SK-N-SH (cell line): ENCODE results near the gene APOO. TPM values are rescaled to one million over a fixed set of nuclear protein-coding genes. Genes with fewer than 3 reads are reported as not detected.

Experiments
- CTCF ChIA-PET: fragments of 300-600, 350-600 bp; formaldehyde crosslinking; extraction: SDS; loops from one replicate; lab custom pipeline; 2021; lab: Yijun Ruan, JAX
- POLR2A ChIA-PET: fragments of 350-600 bp; sonication (Branson Sonifier 250); formaldehyde crosslinking; extraction: SDS; loops from one replicate; lab custom pipeline; 2020; ENCODE audit warnings: antibody characterized with exemption, inconsistent platforms; lab: Yijun Ruan, JAX
- DNase-seq: peaks from one replicate; pipeline ENCODE4 v3.0.0; 2012
- H2AFZ ChIP-seq: fragments of 200-600 bp; sonication (generic); 2 replicates; pipeline ENCODE4 v1.8.1; 2016; ENCODE audit warnings: antibody characterized with exemption, mild to moderate bottlenecking, low read depth
- H3F3A ChIP-seq: fragments of 200-600 bp; sonication (generic); replicated peaks from 2 replicates; pipeline ENCODE3; 2016; ENCODE audit warnings: antibody characterized with exemption, mild to moderate bottlenecking; ENCODE audit not compliant: insufficient read depth
- H3K27ac ChIP-seq, 2 experiments: fragments of 200-500 bp in 1 of 2; fragments of 200-600 bp in 1 of 2; sonication (Bioruptor generic) in 1 of 2; sonication (generic), shearing (Covaris generic) in 1 of 2; 2 replicates each; pipeline versions ENCODE4 v1.5.1 to v1.6.1; 2014 to 2016; ENCODE audit warnings: low read depth in 2 of 2, inconsistent platforms in 1 of 2, low read length in 1 of 2, mild to moderate bottlenecking in 1 of 2, mixed read lengths in 1 of 2
- H3K27me3 ChIP-seq: fragments of 200-600 bp; sonication (generic), shearing (Covaris generic); 2 replicates; pipeline ENCODE4 v1.6.1; 2016; ENCODE audit warnings: mixed run types; ENCODE audit not compliant: insufficient read depth
- H3K36me3 ChIP-seq, 2 experiments: fragments of 200-500 bp in 1 of 2; fragments of 200-600 bp in 1 of 2; sonication (Bioruptor generic) in 1 of 2; sonication (generic) in 1 of 2; replicated peaks in 1 of 2; 2 replicates each; pipeline versions ENCODE3 to v1.5.1; 2014 to 2016; ENCODE audit warnings: low read length in 1 of 2, mild to moderate bottlenecking in 1 of 2; ENCODE audit not compliant: insufficient read depth in 2 of 2, control insufficient read depth in 1 of 2
- H3K4me1 ChIP-seq, 2 experiments: fragments of 200-500 bp in 1 of 2; fragments of 200-600 bp in 1 of 2; sonication (Bioruptor generic) in 1 of 2; sonication (generic), shearing (Covaris generic) in 1 of 2; 2 replicates each; pipeline versions ENCODE4 v1.5.1 to v1.6.1; 2014 to 2016; ENCODE audit warnings: low read depth in 1 of 2, low read length in 1 of 2, mixed run types in 1 of 2; ENCODE audit not compliant: insufficient read depth in 2 of 2, control insufficient read depth in 1 of 2
- H3K4me2 ChIP-seq: fragments of 200-600 bp; sonication (generic), shearing (Covaris generic); 2 replicates; pipeline ENCODE4 v1.6.1; 2017; ENCODE audit warnings: mixed run types
- H3K4me3 ChIP-seq, 2 experiments: fragments of 200-500 bp in 1 of 2; fragments of 200-600 bp in 1 of 2; sonication (Bioruptor generic) in 1 of 2; sonication (generic), shearing (Covaris generic) in 1 of 2; 2 replicates each; pipeline versions ENCODE4 v1.5.1 to v1.8.1; 2014 to 2016; ENCODE audit warnings: low read depth in 2 of 2, inconsistent platforms in 1 of 2, low read length in 1 of 2, mild to moderate bottlenecking in 1 of 2, mixed read lengths in 1 of 2, moderate library complexity in 1 of 2
- H3K79me2 ChIP-seq: fragments of 200-600 bp; sonication (generic); 2 replicates; pipeline ENCODE4 v1.8.1; 2017; ENCODE audit warnings: mild to moderate bottlenecking; ENCODE audit not compliant: insufficient read depth
- H3K9ac ChIP-seq: fragments of 200-600 bp; sonication (generic); 2 replicates; pipeline ENCODE4 v1.6.1; 2017; ENCODE audit warnings: mixed run types
- H3K9me2 ChIP-seq: fragments of 200-600 bp; sonication (generic); 2 replicates; pipeline ENCODE4 v1.6.1; 2017; ENCODE audit warnings: mixed run types
- H3K9me3 ChIP-seq: fragments of 200-600 bp; sonication (generic); 2 replicates; pipeline ENCODE4 v1.6.1; 2017; ENCODE audit warnings: mixed run types, mild to moderate bottlenecking, moderate library complexity
- H4K20me1 ChIP-seq: fragments of 200-600 bp; sonication (generic); 2 replicates; pipeline ENCODE4 v1.6.1; 2017; ENCODE audit warnings: mild to moderate bottlenecking, mixed run types; ENCODE audit not compliant: insufficient read depth
- CTCF ChIP-seq: fragments of 200-600 bp; sonication (generic); IDR thresholded peaks from 2 replicates; pipeline ENCODE4 v1.6.1; 2017; ENCODE audit warnings: antibody characterized with exemption, mild to moderate bottlenecking, moderate library complexity
- EP300 ChIP-seq, 2 experiments: IDR thresholded peaks; 2 replicates each; pipeline versions ENCODE4 v1.4.0 to v1.6.1; 2012; ENCODE audit warnings: borderline replicate concordance in 1 of 2, low read depth in 1 of 2, low read length in 1 of 2
- FOSL2 ChIP-seq: IDR thresholded peaks from 2 replicates; pipeline ENCODE4 v1.4.0; 2012; ENCODE audit warnings: low read depth, mild to moderate bottlenecking, moderate library complexity, borderline replicate concordance
- FOXJ3 ChIP-seq: sonication (generic); formaldehyde crosslinking; IDR thresholded peaks from 2 replicates; pipeline ENCODE4 v1.5.1; 2020; ENCODE audit warnings: mild to moderate bottlenecking, missing genetic modification reagents
- FOXM1 ChIP-seq: IDR thresholded peaks from 2 replicates; pipeline ENCODE4 v1.4.0; 2012; ENCODE audit warnings: low read depth, mild to moderate bottlenecking
- GABPA ChIP-seq: IDR thresholded peaks from 2 replicates; pipeline ENCODE4 v1.4.0; 2012; ENCODE audit warnings: low read depth, mild to moderate bottlenecking
- GATA2 ChIP-seq: sonication (generic); formaldehyde crosslinking; IDR thresholded peaks from 2 replicates; pipeline ENCODE4 v1.5.0; 2020; ENCODE audit warnings: mild to moderate bottlenecking, missing genetic modification reagents
- MXI1 ChIP-seq: IDR thresholded peaks from 2 replicates; pipeline ENCODE4 v1.6.1; 2012; ENCODE audit warnings: mild to moderate bottlenecking, low read depth, low read length, improper control_type of control experiment
- SMC3 ChIP-seq: IDR thresholded peaks from 2 replicates; pipeline ENCODE4 v1.6.1; 2012; ENCODE audit warnings: low read depth, low read length, improper control_type of control experiment
- TEAD4 ChIP-seq: IDR thresholded peaks from 2 replicates; pipeline ENCODE4 v1.4.0; 2012; ENCODE audit warnings: mild to moderate bottlenecking, borderline replicate concordance; ENCODE audit not compliant: insufficient read depth
- USF2 ChIP-seq: fragments of 150-350 bp; IDR thresholded peaks from 2 replicates; pipeline ENCODE4 v1.6.1; 2017; ENCODE audit warnings: antibody characterized with exemption, low read length, low read depth, borderline replicate concordance
- WGBS: methylation state at CpG from one replicate; pipeline ENCODE4 v1.1.6; 2017; ENCODE audit warnings: low lambda C conversion rate; 5-methylcytosine and 5-hydroxymethylcytosine counted together
- polyA plus RNA-seq, 3 experiments: library from polyadenylated mRNA; depleted of rRNA; stranded (reverse); fragments of >200 nt; gene quantifications; 2 replicates each; pipeline ENCODE4 v1.2.3, GENCODE V29; 2012

APOO gene
- polyA plus RNA-seq, 1 of the 3 experiments (the other 2 are of a cell fraction): 22.0 TPM

- no peaks in the 10 kb centered on the region for H3K9me3 ChIP-seq
- H3K4me3 ChIP-seq: no peak overlapping the region
- no peak overlapping the region for H2AFZ ChIP-seq
- peak overlapping the region in 1 of 2 experiments; percentile 39; a peak in 1 of 4 replicates for H3K27ac ChIP-seq
- no peaks in the 10 kb centered on the region for H3K79me2 ChIP-seq
- no peaks in the 10 kb centered on the region for H3K9me2 ChIP-seq
- H4K20me1 ChIP-seq: no peaks in the 10 kb centered on the region
- POLR2A ChIA-PET: no interaction called here
- no peaks in the 10 kb centered on the region; the same call in 1 of the 2 replicates for H3K27me3 ChIP-seq
- H3K36me3 ChIP-seq: no peaks in the 10 kb centered on the region
- WGBS: 39% methylated on average over 7 of the region's 7 CpGs
- peaks cover 0 to 3% of the 10 kb centered on the region in 2 experiments; a peak in 1 of 4 replicates for H3K4me1 ChIP-seq
- TF ChIP-seq FOXM1 (no peak), GATA2 (CRISPR knock-in tag) (peak; percentile 77), MXI1 (peak; percentile 37; the same call in 1 of the 2 replicates), FOXJ3 (0 out of 2 replicates have a peak, but pooled peaks have one; percentile 25)
- no peak overlapping the region for H3K4me2 ChIP-seq
- peak; percentile 41 for DNase-seq
- H3K9ac ChIP-seq: no peak overlapping the region
- CTCF ChIA-PET: interaction anchor here (3.3 kb wide), 1 partner anchor 57 kb away, joined by 13 read pairs; no protein-coding TSS in a partner anchor
- no peaks in the 10 kb centered on the region for H3F3A ChIP-seq
Measured at GRCh38 chrX:23844502-23845138, 63.1 kb downstream of the APOO start.

GRCh38 chrX:23841847-23842522 lies 65.8 kb downstream of the APOO start:
- no peaks in the 10 kb centered on the region for H4K20me1 ChIP-seq
- no peaks in the 10 kb centered on the region; the same call in 1 of the 2 replicates for H3K27me3 ChIP-seq
- H3K36me3 ChIP-seq: no peaks in the 10 kb centered on the region
- ChIA-PET POLR2A (no interaction called here), CTCF (no interaction called here)
- H3K4me3 ChIP-seq: no peak overlapping the region
- H3K4me2 ChIP-seq: no peak overlapping the region
- WGBS: 45% methylated on average over 4 of the region's 4 CpGs
- peaks cover 0 to 3% of the 10 kb centered on the region in 2 experiments; a peak in 1 of 4 replicates for H3K4me1 ChIP-seq
- H3K9me3 ChIP-seq: no peaks in the 10 kb centered on the region
- DNase-seq: no peak
- H3K9ac ChIP-seq: no peak overlapping the region
- no peak for TF ChIP-seq EP300 (IDR thresholded peaks at IDR 0.05; ENCODE audit: borderline replicate concordance in 1 of 2, low read depth in 1 of 2, low read length in 1 of 2)
- TF ChIP-seq TEAD4: no peak
- TF ChIP-seq FOSL2: no peak
- no peak for TF ChIP-seq USF2
- TF ChIP-seq GABPA: no peak
- no peak for TF ChIP-seq CTCF
- TF ChIP-seq SMC3: no peak
- H3K9me2 ChIP-seq: no peaks in the 10 kb centered on the region
- H3F3A ChIP-seq: no peaks in the 10 kb centered on the region
- H3K27ac ChIP-seq: no peak overlapping the region
- no peaks in the 10 kb centered on the region for H3K79me2 ChIP-seq
- H2AFZ ChIP-seq: no peak overlapping the region
